Astrocyte (in vitro differentiated cells and primary cell): ENCODE data around the gene ESM1. TPM values are rescaled to one million over a fixed set of nuclear protein-coding genes. Genes with fewer than 3 reads are reported as not detected.
"Not testable (repeated sequence)": the region's sequence is repeated elsewhere in the genome, so short reads cannot be mapped to it uniquely, and the experiment has no call there.

Experiments
- DNase-seq: peaks from one replicate; pipeline ENCODE4 v3.0.0-alpha.2; 2010; ENCODE audit warnings: low read depth
- FAIRE-seq: peaks from 2 replicates; lab custom pipeline; 2011; peaks lifted over from hg19 to GRCh38; lab: Jason Lieb, UNC
- H2AFZ ChIP-seq: 2 replicates; pipeline ENCODE4 v1.6.0; 2012; ENCODE audit warnings: low read depth, low read length, inconsistent platforms
- H3K27ac ChIP-seq: 2 replicates; pipeline ENCODE4 v1.5.1; 2011; ENCODE audit warnings: low read depth, low read length, inconsistent platforms
- H3K27me3 ChIP-seq: 2 replicates; pipeline ENCODE4 v1.6.0; 2011; ENCODE audit warnings: low read length, inconsistent platforms; ENCODE audit not compliant: insufficient read depth
- H3K36me3 ChIP-seq: 2 replicates; pipeline ENCODE4 v1.5.1; 2011; ENCODE audit warnings: low read length, inconsistent platforms; ENCODE audit not compliant: insufficient read depth
- H3K4me1 ChIP-seq: 2 replicates; pipeline ENCODE4 v1.5.1; 2011; ENCODE audit warnings: low read length, inconsistent platforms; ENCODE audit not compliant: insufficient read depth
- H3K4me2 ChIP-seq: 2 replicates; pipeline ENCODE4 v1.6.0; 2012; ENCODE audit warnings: low read length, inconsistent platforms
- H3K4me3 ChIP-seq: 2 replicates; pipeline ENCODE4 v1.5.1; 2011; ENCODE audit warnings: low read depth, mild to moderate bottlenecking, low read length, inconsistent platforms; ENCODE audit not compliant: insufficient read depth
- H3K79me2 ChIP-seq: 2 replicates; pipeline ENCODE4 v1.6.0; 2012; ENCODE audit warnings: mild to moderate bottlenecking, low read length, inconsistent platforms; ENCODE audit not compliant: insufficient read depth
- H3K9ac ChIP-seq: 2 replicates; pipeline ENCODE4 v1.6.0; 2012; ENCODE audit warnings: mild to moderate bottlenecking, low read length, inconsistent platforms
- H3K9me3 ChIP-seq: 2 replicates; pipeline ENCODE4 v1.5.1; 2012; ENCODE audit warnings: low read depth, mild to moderate bottlenecking, low read length, inconsistent platforms; ENCODE audit not compliant: insufficient read depth
- H4K20me1 ChIP-seq: 2 replicates; pipeline ENCODE4 v1.6.0; 2012; ENCODE audit warnings: low read length, inconsistent platforms; ENCODE audit not compliant: insufficient read depth
- H3K27ac Mint-ChIP-seq: one replicate; pipeline ENCODE4 v1.8.0; 2021; ENCODE audit warnings: mild to moderate bottlenecking, mixed read lengths; ENCODE audit not compliant: unreplicated experiment
- H3K27me3 Mint-ChIP-seq: one replicate; pipeline ENCODE4 v1.8.0; 2021; ENCODE audit warnings: low read depth, mixed read lengths; ENCODE audit not compliant: unreplicated experiment
- H3K36me3 Mint-ChIP-seq: one replicate; pipeline ENCODE4 v1.8.0; 2021; ENCODE audit warnings: low read depth, mixed read lengths; ENCODE audit not compliant: unreplicated experiment
- H3K4me1 Mint-ChIP-seq: one replicate; pipeline ENCODE4 v1.8.0; 2021; ENCODE audit warnings: low read depth, mixed read lengths; ENCODE audit not compliant: unreplicated experiment
- H3K4me3 Mint-ChIP-seq: one replicate; pipeline ENCODE4 v1.8.0; 2021; ENCODE audit warnings: mild to moderate bottlenecking, moderate library complexity, mixed read lengths; ENCODE audit not compliant: unreplicated experiment
- H3K9me3 Mint-ChIP-seq: one replicate; pipeline ENCODE4 v1.8.0; 2021; ENCODE audit warnings: mild to moderate bottlenecking, mixed read lengths; ENCODE audit not compliant: unreplicated experiment
- CTCF ChIP-seq: IDR thresholded peaks from 2 replicates; pipeline ENCODE4 v1.5.1; 2011; ENCODE audit warnings: low read depth, mild to moderate bottlenecking, inconsistent platforms, low read length, moderate library complexity; ENCODE audit not compliant: insufficient read depth
- EZH2 ChIP-seq: IDR thresholded peaks from 2 replicates; pipeline ENCODE4 v1.6.1; 2012; ENCODE audit warnings: mild to moderate bottlenecking, low read length, inconsistent platforms; ENCODE audit not compliant: insufficient read depth
- total RNA-seq: library from RNA; stranded (reverse); gene quantifications from 2 replicates; pipeline ENCODE4 v1.2.1, GENCODE V29; 2021

ESM1 gene
- total RNA-seq, 1 donor from 2014 or later = 0.54 TPM

GRCh38 chr5:55003432-55004065 lies 18.2 kb upstream of the ESM1 start:
- Mint-ChIP-seq H3K27me3 (no peaks in the 10 kb centered on the region), H3K4me3 (no peak overlapping the region), H3K4me1 (peaks cover 11% of the 10 kb centered on the region), H3K27ac (no peak overlapping the region), H3K9me3 (peaks cover 3% of the 10 kb centered on the region), H3K36me3 (no peaks in the 10 kb centered on the region)
- Histone ChIP-seq H3K9me3 (no peaks in the 10 kb centered on the region), H3K27me3 (no peaks in the 10 kb centered on the region), H3K4me1 (peaks cover 7% of the 10 kb centered on the region), H3K36me3 (no peaks in the 10 kb centered on the region), H2AFZ (no peak overlapping the region), H4K20me1 (no peaks in the 10 kb centered on the region), H3K4me3 (no peak overlapping the region), H3K27ac (no peak overlapping the region), H3K79me2 (no peaks in the 10 kb centered on the region), H3K4me2 (no peak overlapping the region), H3K9ac (no peak overlapping the region)
- DNase-seq = no peak
- TF ChIP-seq EZH2 (no peak), CTCF (no peak)
- no peak for FAIRE-seq

GRCh38 chr5:55002166-55002565 lies 16.8 kb upstream of the ESM1 start:
- H3K9me3 Mint-ChIP-seq, FAIRE-seq, H3K4me3 Mint-ChIP-seq: not testable (repeated sequence)

GRCh38 chr5:54997081-54997480 lies 11.7 kb upstream of the ESM1 start:
- Histone ChIP-seq H3K79me2 (no peaks in the 10 kb centered on the region), H3K4me3 (no peak overlapping the region), H4K20me1 (no peaks in the 10 kb centered on the region), H2AFZ (no peak overlapping the region), H3K27me3 (no peaks in the 10 kb centered on the region), H3K9me3 (no peaks in the 10 kb centered on the region), H3K4me2 (no peak overlapping the region), H3K27ac (no peak overlapping the region), H3K4me1 (peaks cover 19% of the 10 kb centered on the region), H3K36me3 (no peaks in the 10 kb centered on the region), H3K9ac (no peak overlapping the region)
- no peak overlapping the region for H3K27ac Mint-ChIP-seq
- DNase-seq = no peak
- H3K36me3 Mint-ChIP-seq = no peaks in the 10 kb centered on the region
- no peak overlapping the region for H3K4me3 Mint-ChIP-seq
- no peak for FAIRE-seq
- no peaks in the 10 kb centered on the region for H3K9me3 Mint-ChIP-seq
- peaks cover 8% of the 10 kb centered on the region for H3K4me1 Mint-ChIP-seq
- no peaks in the 10 kb centered on the region for H3K27me3 Mint-ChIP-seq
- no peak for TF ChIP-seq EZH2
- TF ChIP-seq CTCF = no peak

More at GRCh38 chr5:55002166-55002565, 16.8 kb upstream of the ESM1 start:
- H3K36me3 Mint-ChIP-seq, H3K9ac ChIP-seq, H3K4me1 ChIP-seq, H3K27ac ChIP-seq, H3K27me3 ChIP-seq, H3K4me2 ChIP-seq, H3K36me3 ChIP-seq, H3K27me3 Mint-ChIP-seq, H3K4me3 ChIP-seq, DNase-seq, H4K20me1 ChIP-seq, H3K9me3 ChIP-seq, H3K79me2 ChIP-seq, H3K27ac Mint-ChIP-seq, H2AFZ ChIP-seq: not testable (repeated sequence)
- peaks cover 11% of the 10 kb centered on the region for H3K4me1 Mint-ChIP-seq
